Measurements from ENCODE around the gene SLC9A9. TPM values are rescaled to one million over a fixed set of nuclear protein-coding genes. Genes with fewer than 3 reads are reported as not detected.

Gene SLC9A9
- total and polyA plus RNA-seq, 9 of the 15 experiments (the other 6 are each of a cell fraction or from before 2014, with no cell fraction given), result 0.03 to 0.13 TPM; not detected in 7

GRCh38 chr3:143283432-143284128, 564.7 kb downstream of the SLC9A9 start (continued):
- TF ChIP-seq ZNF318 (IDR thresholded peaks at IDR 0.05; ENCODE audit: borderline replicate concordance in 1 of 2, low read depth in 1 of 2), result no peak
- TF ChIP-seq SLC30A9 (CRISPR knock-in tag; IDR thresholded peaks at IDR 0.05), result no peak
- no peak for TF ChIP-seq ZZZ3 (IDR thresholded peaks at IDR 0.05)
- TF ChIP-seq DPF2 (IDR thresholded peaks at IDR 0.05), result peak; percentile 94
- TF ChIP-seq EWSR1 (IDR thresholded peaks at IDR 0.05; ENCODE audit: borderline replicate concordance, low read depth, partially characterized antibody), result no peak
- peak; percentile 77; the same call in 1 of the 2 replicates for TF ChIP-seq ZBTB2 (IDR thresholded peaks at IDR 0.05)
- TF ChIP-seq LEF1 (IDR thresholded peaks at IDR 0.05), result peak; percentile 100
- no peak for TF ChIP-seq ZNF174 (CRISPR knock-in tag; IDR thresholded peaks at IDR 0.05)
